Germinal center (tissue), 1 donor: ENCODE data around the gene ACBD6.
"Not testable (repeated sequence)": the region's sequence is repeated elsewhere in the genome, so short reads cannot be mapped to it uniquely, and the experiment has no call there.

Source experiments
- DNase-seq: peaks from one replicate; pipeline ENCODE4 v3.0.0; 2012; ENCODE audit warnings: mixed read lengths, low spot score

The ACBD6 gene, protein sequence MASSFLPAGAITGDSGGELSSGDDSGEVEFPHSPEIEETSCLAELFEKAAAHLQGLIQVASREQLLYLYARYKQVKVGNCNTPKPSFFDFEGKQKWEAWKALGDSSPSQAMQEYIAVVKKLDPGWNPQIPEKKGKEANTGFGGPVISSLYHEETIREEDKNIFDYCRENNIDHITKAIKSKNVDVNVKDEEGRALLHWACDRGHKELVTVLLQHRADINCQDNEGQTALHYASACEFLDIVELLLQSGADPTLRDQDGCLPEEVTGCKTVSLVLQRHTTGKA

DNA sequence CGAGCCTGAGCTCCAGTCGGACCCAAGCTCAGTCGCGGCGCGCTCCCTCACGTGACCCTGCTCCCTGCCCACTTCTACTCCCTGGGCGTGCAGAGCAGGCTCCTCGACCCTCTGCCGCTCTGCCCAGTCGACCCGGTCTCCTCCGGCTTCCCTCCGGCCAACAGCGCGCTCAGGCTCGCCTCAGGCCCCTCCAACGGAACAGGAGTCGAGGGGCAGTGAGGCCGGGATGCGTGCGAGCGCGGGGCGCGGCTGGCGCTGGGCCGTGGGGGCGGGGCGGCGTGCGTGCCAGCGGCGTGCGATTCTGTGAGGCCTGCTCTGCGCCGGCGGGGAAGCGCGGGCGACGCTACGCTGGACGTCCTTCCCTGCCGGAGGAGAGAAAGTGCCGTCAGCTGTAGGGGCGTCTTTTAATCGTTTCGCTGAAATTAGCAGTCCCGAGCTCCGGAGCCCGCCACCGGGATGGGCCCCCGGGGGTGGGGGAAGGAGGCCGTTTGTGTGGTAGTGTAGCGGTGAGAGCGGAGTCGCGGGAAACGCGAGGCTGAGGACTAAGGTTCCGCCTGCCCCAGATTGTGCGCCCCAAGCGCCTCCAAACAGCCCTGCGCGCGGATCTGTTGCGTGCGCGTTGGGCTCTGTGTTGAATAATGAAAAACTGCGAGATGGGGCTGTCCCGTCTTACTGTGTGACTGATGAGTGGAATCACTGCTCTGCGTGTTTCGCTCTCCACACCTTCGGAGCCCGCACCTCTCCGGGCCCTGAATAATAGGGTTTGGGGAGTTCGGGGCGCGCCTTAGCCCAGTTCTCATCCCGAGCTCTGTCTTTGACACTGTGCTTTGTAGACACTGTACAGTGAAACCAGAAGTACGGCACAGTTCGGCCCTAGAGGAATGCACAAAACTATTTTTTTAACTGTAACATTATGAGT, at the start of gene ACBD6:
Gene ACBD6 (minus strand): TSS at position 217 of the 919 bp plus-strand sequence. CDS start 311 bp downstream, outside the sequence.
- peak; percentile 84 for DNase-seq

DNA sequence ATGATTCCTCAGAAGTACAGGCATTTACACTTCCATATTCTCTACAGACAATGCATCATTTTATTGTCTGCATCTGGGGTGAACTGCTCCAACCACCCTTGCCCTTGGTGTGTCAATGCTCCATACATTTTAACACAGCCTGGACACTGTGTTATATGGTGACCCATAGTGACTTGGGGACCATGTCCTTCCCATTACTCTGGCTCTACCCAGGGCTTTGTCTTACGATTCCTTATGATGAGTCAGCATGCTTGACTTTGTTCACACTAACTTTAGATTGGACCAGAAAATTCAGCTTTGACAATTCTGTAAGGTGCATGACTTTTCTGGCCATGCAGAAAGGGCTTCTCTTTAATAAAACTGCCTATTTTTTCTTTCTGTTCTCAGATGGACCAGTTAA, 49.6 kb upstream of the ACBD6 start:
- DNase-seq = no peak

DNA sequence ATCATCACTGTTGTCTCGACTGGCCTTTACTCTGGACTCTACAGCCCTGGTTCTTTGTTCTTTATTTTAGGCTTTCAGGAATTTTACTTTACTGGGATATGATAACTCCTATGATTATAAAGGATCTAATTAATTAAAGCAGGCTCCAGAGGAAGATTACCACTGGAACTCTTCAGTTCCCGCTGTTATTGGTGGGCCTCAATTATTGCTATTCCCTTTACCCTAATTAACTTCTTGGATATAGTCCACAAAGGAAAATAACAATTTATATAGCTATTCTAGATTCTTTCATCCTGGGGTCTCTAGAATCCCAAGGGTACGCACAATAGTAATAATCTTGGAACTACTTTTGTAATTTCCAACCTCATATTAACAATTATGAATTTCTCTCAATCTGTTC, 47.9 kb upstream of the ACBD6 start:
- DNase-seq = no peak

DNA sequence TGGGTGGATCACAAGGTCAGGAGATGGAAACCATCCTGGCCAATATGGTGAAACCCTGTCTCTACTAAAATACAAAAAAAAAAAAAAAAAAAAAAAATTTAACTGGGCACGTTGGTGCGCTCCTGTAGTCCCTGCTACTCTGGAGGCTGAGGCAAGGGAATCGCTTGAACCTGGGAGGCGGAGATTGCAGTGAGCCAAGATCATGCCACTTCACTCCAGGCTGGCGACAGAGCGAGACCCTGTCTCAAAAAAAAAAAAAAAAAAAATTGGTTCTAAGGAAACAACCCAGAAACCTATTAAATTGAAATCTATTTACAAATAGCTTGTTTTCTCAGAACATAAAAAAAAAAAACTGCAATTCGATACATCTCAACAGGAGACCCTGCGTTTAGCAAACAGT, 47.4 kb upstream of the ACBD6 start:
- DNase-seq = not testable (repeated sequence)

DNA sequence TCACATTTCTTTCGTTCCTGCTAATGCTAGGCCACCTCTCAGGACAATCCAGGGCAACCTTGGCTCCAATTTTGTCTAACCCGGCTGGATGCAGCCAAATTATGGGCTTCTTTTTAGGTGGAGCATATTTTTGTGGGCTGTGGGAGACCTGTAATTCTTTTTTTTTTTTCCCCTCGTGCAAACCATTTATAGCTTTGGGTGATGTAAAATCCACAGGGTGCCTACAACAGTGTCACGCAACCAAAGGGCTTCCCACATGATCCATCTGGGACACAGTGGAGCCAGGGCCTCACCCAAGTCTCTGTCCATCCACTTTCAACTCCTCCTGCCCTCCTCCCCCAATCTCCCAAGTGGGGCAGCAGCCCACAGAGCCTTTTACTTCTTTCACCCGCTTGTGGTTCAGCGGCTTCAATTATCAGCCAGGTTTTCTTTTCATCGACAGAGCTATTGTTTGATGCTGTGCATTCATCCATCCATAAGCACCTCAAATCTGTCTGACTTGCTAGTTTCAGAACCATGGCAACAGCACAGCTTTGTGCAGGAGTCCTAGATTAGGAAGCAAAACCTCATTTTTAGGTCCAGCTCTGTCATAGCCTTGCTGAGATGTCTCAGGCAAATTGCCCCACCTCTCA, 46.4 kb upstream of the ACBD6 start:
- no peak for DNase-seq

DNA sequence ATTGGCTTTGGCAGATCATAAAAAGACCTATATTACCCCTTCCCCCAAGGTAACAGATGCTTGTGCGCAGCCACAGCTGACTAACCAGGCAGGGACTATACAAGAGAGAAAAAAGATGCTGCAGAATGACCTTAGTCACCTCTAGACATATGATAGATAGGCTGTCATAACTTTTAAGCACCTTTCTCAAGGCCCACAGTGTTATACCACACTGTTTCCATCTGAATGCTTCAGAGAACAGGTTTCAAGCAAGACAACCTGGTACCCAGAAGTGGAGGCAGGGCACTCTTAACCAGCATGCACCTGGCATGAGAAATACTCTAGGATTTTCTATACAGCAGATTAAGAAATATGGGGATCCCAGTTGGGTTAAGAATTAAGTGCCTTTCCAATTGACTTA, 43.6 kb upstream of the ACBD6 start:
- DNase-seq = no peak

DNA sequence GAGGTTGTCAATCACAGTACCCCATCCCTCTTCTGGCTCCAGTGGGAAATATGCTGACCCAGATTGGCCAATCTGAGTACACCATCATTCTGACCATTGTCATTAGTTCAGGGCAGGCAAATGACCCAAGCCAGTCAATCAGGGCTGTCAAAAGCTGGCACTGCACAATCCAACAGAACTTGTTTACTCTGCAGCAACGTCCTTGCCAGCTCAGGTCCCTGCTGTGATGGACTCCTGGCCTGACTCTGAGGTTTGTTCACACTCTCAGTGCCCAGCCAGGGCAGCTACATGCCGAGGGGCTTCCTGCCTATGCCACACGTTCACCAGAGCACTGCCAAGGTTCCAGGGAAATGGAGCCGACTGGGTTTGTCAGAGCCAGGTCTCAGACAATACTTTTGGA, 41.7 kb upstream of the ACBD6 start:
- no peak for DNase-seq

DNA sequence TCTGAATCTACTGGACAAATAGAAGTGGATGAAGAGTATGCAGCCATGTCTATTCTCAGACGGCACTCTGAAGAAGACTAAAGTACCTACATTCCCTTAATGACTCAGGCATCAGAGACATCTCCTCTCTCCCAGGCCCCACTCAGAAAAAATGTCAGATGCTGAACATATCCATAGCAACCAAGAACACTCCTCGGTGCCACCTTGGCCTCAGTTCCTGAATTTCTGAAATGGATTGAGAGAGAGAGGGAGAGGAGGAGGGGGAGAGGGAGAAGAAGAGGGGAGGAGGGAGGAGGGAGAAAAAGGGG, 40.4 kb upstream of the ACBD6 start:
- DNase-seq = no peak

DNA sequence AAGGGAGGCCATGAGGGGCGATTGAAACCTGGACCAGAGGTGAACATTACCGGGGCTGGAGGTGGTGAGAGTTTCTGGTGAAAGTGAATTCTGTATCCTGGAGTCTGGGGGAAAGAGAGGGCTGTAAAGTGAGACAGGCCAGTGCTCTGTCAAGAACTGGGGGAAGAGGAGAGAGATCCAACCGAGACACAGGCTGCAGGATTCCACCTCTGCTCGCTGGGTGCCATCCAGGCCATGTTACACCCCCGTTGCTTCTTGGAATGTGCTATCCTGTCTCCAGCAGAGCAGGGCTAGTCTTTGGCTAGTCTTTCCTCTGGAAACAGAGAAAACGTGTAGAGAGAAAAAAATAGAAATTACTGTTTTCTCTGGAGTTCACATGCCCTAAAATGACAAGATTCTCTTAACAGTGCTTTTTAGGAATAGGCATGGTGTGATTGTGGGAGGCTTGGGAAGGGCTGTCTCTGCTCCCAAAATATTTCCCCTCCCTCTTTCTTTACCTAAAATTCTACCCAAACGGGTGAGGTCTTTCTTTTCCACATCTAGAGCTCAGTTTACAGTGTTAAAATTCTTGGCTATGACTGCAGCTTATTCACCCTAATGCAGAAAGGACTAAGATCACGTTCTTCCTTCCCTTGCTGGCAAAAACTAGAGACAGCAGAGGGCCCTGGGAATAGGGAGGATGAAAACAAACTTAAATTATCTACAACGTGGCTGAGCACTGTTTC, 39.9 kb upstream of the ACBD6 start:
- no peak for DNase-seq

DNA sequence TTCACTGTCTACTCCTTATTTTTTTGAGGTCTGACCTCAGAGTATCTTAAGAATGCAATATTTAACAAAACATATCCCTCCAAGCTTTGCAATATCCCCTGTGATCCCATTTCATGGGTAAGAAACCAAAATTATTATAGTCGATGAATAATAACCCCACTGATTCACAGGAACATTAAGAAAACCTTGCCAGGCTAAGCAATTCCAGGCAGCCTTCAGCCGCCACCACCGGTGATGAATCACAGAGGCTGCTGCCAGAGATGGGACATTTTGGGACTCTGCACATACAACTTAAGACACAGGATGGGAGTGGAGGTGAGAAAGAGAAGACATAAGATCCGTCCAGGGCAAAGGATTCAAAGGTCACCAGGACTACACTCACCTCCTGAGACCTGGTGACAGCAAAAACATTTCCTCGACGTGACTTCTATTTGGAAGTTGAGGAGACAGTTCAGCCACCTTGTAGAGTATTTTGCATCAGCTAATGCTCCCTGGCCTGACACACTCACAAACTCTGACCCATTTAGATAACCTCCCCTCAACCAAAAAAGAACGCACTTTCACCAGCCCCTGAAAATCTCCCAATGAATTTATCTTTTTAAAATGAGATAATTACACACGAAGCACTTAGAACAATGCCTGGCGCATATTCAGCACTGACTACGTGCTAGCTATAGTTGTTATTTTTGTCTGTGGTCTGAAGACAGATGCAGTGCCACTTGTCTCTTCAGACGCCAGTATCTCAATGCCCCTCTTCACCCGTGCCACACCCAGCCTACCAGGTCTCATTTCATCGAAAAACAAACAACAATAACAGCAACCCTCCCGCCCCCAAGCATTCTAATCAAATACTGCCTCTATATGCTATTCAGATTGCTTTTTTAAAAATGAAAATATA, 38.6 kb upstream of the ACBD6 start:
- no peak for DNase-seq

DNA sequence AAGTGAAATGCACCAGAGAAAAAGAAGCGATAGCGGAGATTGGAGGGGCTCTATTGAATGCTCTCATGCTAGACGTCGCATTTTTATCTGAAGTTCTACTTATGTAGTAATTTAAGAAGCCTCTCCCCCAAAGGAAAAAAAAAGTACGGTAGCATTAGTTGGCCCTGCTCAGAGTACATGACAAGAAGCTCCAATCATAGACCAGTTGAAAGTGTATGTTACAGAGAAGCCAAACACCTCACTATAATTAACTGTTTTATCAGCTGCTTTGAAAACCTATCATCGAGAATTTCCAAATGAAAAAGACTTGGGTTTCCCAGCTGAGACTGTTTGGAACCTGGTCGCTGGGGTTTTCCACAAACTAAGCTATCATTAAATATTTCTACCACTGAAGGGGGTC, 36.8 kb upstream of the ACBD6 start:
- DNase-seq = no peak

DNA sequence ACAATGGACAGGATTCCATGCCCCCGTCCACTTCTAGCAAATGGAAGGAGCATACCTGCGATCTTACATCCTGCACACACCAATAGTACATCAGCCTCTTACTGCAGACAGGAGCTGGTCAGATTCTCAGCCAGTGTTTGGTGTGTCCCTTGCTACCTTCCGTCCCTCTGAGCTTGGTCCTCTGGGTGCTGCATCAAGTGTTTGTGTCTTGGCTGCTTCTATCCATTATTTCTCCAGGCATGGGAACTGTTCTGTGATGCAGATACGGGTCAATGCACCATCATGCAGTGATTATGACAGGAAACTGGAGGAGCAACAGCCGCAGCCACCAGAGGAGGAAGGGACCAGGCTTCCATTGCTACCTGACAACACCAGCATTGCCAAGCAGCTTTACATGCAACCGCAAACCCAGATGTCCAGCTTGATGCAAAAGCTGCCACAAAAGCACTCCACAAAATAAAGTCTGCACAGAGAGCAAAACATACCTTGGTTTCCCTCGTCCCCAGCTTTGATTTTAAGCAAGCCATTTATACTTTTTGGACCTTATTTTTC, 34.5 kb upstream of the ACBD6 start:
- no peak for DNase-seq

DNA sequence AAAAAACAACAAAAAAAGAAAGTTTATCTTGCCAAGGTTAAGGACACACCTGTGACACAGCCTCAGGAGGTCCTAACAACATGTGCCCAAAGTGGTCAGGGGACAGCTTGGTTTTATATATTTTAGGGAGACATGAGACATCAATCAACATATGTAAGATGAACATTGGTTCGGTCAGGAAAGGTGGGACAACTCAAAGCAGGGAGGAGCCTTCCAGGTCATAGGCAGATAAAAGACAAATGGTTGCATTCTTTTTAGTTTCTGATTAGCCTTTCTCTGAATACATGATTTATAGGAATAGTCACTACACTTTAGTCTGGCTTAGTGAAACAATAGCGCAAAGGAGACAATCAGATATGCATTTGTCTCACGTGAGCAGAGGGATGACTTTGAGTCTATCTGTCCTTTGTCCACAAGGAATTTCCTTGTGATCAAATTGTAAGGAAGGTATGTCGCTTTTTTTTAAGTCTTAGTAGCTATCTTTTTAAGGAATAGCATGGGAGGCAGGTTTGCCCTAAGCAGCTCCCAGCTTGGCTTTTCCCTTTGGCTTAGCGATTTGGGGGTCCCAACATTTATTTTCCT, 33.1 kb upstream of the ACBD6 start:
- no peak for DNase-seq

DNA sequence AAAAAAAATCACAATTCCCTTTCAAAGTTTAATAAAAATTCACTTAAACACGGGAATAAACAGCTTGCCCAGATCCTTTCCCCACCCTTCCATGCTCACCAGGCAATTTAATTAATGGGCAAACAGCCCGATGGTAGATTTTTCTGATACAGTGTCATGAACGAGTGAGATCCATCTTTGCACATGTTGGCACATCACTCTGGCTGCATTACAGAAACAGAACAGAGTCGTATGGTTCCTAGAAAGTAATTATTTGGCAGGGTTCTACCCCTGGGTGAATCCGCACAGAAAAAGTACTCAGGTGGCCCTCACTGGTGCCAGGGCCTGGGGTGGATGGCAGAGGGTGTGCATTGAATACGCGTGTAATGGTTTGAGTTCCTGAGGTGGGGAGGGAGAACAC, 31.8 kb upstream of the ACBD6 start:
- no peak for DNase-seq

DNA sequence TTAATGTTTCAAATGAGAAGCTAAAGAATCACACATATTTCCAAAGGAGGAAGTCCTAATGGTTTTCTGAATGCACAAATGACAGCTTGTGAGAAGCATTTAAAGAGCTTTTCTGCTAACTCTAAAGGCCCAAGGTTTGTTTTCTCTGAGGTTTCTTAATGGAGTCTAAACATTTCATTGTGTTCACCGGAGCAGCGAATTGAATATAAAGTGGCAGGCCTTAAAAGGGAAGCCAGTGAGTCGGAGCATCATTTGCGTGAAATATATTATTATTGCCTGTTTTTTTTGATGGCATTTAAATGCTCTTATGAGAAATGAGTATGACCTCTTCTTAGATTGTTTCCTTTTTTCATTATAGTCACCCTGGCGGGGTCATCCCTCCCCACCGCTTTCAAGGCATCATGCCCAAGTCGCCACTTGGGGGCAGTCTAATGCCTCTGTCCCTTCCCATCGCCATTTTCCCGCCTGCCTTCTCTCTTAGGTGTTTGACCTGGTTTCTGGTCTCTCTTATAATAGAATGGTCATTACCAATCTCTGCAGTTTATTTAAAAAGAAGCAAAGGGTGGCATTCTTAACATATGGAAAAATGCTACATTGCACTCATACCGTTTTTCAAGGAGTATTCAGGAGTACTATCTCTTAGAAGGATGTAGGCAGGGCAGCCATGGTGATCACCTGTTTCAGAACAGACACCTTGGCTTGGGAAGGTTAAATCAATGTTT, 31.1 kb upstream of the ACBD6 start:
- DNase-seq = peak; percentile 68

DNA sequence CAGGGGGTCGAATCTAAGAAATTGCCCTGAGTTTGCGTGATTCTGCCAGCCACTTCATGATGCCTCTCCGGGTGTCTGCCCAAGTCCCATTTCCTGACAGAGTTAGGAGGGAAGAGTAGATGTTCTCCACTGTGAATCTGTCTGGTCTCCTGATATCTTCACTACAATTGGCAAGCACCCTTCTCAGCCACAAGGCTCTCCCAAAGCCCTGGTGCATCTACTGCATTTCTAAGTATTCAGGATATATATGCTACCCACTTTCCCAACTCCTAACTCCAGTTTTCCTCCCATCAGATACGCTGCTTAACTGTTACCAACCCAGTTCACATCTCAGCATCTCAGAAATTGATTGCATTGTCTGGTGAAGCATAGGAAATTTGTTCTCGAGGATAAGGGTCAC, 30.5 kb upstream of the ACBD6 start:
- DNase-seq = no peak

DNA sequence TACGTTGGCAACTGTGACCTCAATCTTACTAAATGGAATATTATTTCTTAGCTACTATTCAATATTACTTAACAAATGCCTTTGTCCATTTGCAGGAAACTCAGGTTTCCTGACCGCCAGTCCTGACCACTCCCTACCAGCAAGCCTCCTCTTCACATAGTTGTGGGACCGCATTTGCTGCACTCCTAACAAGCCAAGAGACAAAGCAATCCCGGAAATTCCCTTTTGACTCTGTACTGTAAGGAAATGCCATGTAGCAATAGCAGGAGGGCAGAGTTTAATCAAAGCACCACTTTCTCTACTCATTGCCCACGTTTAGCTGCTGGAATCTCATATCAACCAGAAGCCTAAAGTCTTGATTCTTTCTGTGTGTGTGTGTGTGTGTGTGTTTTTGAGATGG, 28.1 kb upstream of the ACBD6 start:
- no peak for DNase-seq

DNA sequence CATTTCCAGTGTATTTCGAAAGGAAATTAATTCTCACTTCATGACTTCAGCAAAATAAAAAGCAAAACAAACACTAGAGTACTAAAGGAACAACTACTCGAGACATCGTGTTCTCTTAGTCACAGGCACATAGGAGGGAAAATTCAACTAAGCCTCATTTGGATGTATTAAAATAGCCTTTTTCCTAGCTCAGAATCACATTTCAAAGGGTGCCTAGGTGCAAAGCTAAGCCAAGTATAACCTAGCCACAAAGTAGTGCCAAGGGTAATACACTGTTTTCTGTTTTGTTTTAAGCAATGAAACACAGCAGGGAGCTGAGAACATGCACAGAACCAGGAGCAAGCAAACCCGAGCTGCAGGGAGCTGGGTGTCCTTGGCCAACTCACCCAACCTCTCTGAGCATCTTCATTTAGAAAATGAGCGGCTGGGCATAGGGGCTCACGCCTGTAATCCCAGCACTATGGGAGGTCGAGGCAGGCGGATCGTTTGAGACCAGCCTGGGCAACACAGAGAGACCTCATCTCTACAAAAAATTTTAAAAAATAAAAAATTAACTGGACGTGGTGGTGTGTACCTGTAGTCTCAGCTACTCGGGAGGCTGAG, 26.6 kb upstream of the ACBD6 start:
- DNase-seq = no peak

DNA sequence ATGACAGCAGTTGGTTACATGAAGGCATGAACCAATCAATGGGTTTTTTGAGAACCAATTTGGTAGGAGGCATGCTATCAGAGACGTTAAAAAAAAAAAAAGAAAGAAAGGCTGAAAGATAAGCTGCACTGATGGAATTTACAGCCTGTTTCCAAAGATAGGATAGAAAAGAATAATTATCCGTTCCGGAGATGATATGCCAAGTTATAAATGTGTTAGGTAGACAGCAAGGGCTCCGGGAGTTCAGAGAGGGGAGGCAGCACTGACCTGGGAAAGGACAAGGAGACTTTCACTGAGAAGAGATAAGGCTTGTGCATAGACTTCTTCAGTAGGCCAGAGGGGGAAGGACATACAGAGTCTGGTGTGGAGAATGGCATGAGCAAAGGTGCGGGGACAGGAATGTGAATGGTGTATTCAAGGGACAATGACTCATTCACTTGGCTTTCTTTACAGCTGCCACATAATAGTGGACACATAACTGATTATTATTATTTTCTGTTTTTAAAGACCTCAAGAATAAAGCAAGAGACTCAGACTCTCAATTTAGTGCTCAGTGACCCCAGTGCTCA, 24.8 kb upstream of the ACBD6 start:
- no peak for DNase-seq
